HG03060 (cell line): ENCODE data around the gene SIPA1.

Source experiments
- ATAC-seq: cut with Tn5 transposase; IDR thresholded peaks from one replicate; pipeline ENCODE4 v1.9.1; 2021; ENCODE audit warnings: low read depth, moderate number of reproducible peaks; ENCODE audit not compliant: unreplicated experiment

The SIPA1 gene

GRCh38 chr11:65640483-65641296 is 2.8 kb downstream of the SIPA1 start:
- no peak for ATAC-seq

GRCh38 chr11:65641297-65642013 is 3.6 kb downstream of the SIPA1 start:
- no peak for ATAC-seq

GRCh38 chr11:65642014-65642671 is 4.2 kb downstream of the SIPA1 start:
- no peak for ATAC-seq

GRCh38 chr11:65643971-65644370 is 6.1 kb downstream of the SIPA1 start:
- ATAC-seq, result no peak

- no peak for ATAC-seq
Observed at GRCh38 chr11:65644837-65645236, 6.9 kb downstream of the SIPA1 start.

- ATAC-seq, result no peak
Observed at GRCh38 chr11:65645710-65646109, 7.8 kb downstream of the SIPA1 start.

GRCh38 chr11:65646288-65646957 is 8.5 kb downstream of the SIPA1 start:
- ATAC-seq, result no peak

GRCh38 chr11:65646958-65647701 is 9.2 kb downstream of the SIPA1 start:
- no peak for ATAC-seq

GRCh38 chr11:65648997-65649493 is 11.1 kb downstream of the SIPA1 start:
- ATAC-seq, result no peak

GRCh38 chr11:65649656-65650546 is 12.0 kb downstream of the SIPA1 start:
- no peak for ATAC-seq

GRCh38 chr11:65650547-65651338 is 12.8 kb downstream of the SIPA1 start:
- no peak for ATAC-seq

GRCh38 chr11:65651339-65651588 is 13.4 kb downstream of the SIPA1 start:
- ATAC-seq, result no peak

GRCh38 chr11:65651589-65652510 is 13.9 kb downstream of the SIPA1 start:
- peak; percentile 21 for ATAC-seq

GRCh38 chr11:65652511-65653228 is 14.8 kb downstream of the SIPA1 start:
- ATAC-seq, result peak; percentile 51

- no peak for ATAC-seq
Observed at GRCh38 chr11:65653229-65654225, 15.6 kb downstream of the SIPA1 start.
